ENCODE measurements around the gene FAM124A.

DNA sequence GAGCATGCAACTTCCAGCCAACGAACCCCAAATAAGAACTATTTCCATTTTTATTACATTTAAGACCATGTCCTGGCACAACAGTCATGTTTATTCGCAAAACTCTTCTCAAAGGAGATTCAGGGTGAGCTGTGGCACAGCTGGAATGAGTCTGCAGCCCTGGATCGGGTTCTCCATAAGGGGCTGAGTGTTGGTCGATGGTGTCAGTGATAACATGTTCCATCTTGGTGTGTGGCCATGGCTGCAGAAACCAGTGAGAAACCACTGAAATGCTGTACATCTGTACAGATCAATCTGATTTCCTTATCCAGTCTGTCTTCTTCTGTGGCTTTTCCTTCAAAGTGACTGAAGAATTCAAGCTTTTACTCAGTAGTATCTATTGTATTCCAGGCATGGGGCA lies 15.2 kb downstream of the FAM124A start:
- TF ChIP-seq CTCF (conservative IDR thresholded peaks at IDR 0.05 in 1 of 2, IDR thresholded peaks at IDR 0.05 in 1 of 2; ENCODE audit: extremely low read depth in 1 of 2, insufficient read depth in 1 of 2, low read depth in 1 of 2, low read length in 2 of 2) (no peak), EZH2 (IDR thresholded peaks at IDR 0.05; ENCODE audit: borderline replicate concordance, low read length) (no peak)
